H1 (cell line): ENCODE data around the gene CMTM1.

Experiments
- EZH2 ChIP-seq: fragments of 200-600 bp; sonication (generic); IDR thresholded peaks from 2 replicates; pipeline ENCODE4 v1.7.1; 2012; ENCODE audit warnings: low read depth, mild to moderate bottlenecking, moderate library complexity, low read length, inconsistent platforms; ENCODE audit not compliant: severe bottlenecking
- SIX5 ChIP-seq: IDR thresholded peaks from 2 replicates; pipeline ENCODE4 v1.6.1; 2011; ENCODE audit warnings: mild to moderate bottlenecking, low read depth, low read length
- TF ChIP-seq, protein P1 (sequence below), 3 experiments: IDR thresholded peaks; 1 replicate in 2 of 3; 2 replicates in 1 of 3; pipeline versions ENCODE4 v1.5.1 to v1.6.1; 2011; ENCODE audit warnings: low read length in 3 of 3, mild to moderate bottlenecking in 3 of 3, inconsistent platforms in 2 of 3, low read depth in 1 of 3, moderate library complexity in 1 of 3; ENCODE audit not compliant: insufficient read depth in 1 of 3; ENCODE audit errors: control extremely low read depth in 1 of 3

DNA sequence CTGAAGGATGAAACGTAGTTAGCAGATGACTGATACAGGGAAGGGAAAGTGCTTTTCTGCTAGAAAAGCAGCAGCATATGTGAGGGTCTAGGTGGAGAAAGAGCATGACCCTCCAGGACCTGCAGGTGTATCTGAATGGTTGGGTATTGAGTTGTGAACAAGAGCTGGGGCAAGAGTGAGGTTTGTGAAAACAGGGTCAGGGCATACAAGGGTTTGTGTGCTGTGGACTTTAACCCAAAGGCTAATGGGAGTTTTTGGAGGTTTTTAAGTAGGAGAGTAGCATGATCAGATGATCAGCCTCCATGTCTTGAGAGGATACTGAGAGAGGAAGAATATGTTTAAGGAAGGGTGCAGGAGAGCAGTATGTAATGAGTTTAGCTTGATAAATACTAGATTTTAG, 6.1 kb upstream of the CMTM1 start:
- TF ChIP-seq EZH2 (no peak), SIX5 (no peak)
- TF ChIP-seq, protein P1, sequence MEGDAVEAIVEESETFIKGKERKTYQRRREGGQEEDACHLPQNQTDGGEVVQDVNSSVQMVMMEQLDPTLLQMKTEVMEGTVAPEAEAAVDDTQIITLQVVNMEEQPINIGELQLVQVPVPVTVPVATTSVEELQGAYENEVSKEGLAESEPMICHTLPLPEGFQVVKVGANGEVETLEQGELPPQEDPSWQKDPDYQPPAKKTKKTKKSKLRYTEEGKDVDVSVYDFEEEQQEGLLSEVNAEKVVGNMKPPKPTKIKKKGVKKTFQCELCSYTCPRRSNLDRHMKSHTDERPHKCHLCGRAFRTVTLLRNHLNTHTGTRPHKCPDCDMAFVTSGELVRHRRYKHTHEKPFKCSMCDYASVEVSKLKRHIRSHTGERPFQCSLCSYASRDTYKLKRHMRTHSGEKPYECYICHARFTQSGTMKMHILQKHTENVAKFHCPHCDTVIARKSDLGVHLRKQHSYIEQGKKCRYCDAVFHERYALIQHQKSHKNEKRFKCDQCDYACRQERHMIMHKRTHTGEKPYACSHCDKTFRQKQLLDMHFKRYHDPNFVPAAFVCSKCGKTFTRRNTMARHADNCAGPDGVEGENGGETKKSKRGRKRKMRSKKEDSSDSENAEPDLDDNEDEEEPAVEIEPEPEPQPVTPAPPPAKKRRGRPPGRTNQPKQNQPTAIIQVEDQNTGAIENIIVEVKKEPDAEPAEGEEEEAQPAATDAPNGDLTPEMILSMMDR (IDR thresholded peaks at IDR 0.05; ENCODE audit: control extremely low read depth in 1 of 3, insufficient read depth in 1 of 3, low read depth in 1 of 3, low read length in 3 of 3), result no peak
